Stimulated activated CD4-positive, alpha-beta T cell treated with anti-CD3 and anti-CD28 coated beads, Interleukin-1b, Interleukin-23, amount 100 ng/mL, for 4 hours (primary cell): ENCODE data around the gene BUD31.
A peak's percentile ranks its signal among the peaks of the same experiment; 100 is the strongest.
"Not testable (repeated sequence)": the region's sequence is repeated elsewhere in the genome, so short reads cannot be mapped to it uniquely, and the experiment has no call there.

Experiments
- DNase-seq, 2 donors: peaks; one replicate each; pipeline ENCODE4 v3.0.0-alpha.2; 2020; ENCODE audit warnings: low read depth in 2 of 2

BUD31 gene

DNA sequence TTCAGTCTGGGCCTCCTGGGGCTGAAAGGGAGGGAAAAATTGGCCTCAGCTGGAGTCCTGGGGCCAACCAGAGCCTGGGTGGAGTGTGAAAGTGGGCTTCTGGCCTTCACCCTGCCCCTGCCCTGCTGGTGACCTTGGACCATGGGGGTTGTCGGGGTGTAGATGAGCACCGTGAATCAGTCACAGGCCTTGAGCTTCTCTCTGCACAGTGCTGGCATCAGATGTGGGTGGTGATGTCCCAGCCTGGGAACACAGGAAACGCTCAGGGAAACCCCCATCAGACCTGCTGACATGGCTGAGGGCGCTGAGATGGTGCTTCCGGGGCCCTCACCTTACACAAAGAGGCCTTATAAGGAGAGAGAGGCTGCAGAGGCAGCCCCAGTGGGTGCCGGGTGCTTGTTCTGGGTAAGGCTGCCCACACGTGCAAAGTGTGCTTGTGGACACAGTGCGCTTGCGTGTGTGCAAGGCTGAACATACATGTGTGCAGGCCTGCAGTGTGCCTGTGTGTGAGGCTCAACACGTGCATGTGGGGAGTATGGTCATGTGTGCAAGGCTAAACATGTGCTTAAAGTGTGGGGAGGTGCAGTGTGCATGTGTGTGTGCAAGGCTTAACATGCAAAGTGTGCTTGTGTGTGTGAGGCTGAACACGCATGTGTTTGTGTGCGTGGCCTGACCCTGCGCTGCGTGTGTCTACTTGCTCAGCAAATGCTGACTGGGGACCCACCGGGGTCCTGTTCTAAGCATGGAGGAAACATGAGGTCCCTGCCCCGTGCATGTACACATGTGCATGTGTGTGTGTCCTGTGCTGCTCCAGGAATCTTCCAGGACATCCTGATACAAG is 27.7 kb upstream of the BUD31 start:
- peak; percentile 68 to 82 for DNase-seq

DNA sequence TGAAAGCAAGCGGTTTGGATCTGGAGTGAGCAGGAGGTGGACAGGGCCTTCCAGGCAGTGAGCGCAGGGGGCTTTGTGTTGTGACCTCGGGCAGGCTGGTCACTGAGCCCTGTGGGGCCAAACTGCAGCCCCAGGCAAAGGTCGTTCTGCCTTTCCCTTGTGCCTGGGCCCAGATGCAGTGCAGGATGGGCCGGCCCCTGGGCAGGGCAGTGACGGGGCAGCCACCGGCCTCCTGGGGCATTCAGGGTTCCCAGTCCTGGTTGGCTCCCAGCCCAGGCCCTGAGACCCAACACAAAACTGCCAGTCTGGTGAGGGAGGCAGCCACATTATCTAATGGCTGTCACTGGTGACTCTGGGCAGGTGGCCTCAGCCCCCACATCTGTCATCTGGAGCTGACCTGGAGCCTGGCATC is 27.1 kb upstream of the BUD31 start:
- no peak for DNase-seq

DNA sequence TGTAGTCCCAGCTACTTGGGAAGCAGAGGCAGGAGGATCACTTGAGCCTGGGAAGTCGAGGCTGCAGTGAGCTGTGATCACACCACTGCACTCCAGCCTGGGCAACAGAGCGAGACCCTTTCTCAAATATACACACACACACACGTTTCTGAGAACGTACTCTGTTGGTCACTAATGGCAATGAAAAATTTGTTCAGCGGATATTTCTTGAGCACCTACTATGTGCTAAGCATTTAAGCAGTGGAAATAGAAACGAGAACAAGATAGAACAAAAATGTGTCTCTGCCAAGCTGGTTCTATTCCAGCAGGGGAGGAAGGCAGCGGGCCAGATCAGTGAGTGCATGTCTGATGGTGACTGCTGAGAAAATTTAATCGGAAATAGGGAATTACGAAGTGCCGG is 25.6 kb upstream of the BUD31 start:
- DNase-seq, result no peak

DNA sequence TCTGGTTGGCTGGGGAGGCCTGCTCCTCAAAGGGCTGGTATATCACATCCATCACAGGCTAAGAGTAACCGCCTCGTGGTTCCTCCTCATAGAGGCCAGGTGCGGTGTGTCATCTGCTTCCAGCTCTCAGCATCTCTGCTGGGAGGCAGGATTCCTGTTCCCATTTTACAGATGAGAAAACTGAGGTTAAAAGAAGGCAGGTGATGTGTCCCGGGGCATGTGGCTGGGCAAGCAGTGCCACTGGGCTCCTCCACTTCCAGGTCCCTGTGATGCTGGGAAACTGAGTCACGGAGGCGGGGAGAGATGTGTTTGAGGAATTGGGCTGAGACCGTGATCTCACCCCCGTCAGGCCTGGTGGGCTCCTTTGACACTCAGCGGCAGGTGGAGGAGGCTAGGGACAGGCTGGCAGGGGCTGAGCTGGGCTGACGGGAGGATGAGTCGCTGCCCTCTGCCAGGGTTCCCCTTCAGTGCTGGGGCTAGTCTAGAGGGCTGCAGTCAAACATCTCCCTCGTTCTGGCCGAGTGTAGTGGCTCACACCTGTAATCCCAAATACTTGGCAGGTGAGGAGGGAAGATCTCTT is 24.9 kb upstream of the BUD31 start:
- no peak for DNase-seq

DNA sequence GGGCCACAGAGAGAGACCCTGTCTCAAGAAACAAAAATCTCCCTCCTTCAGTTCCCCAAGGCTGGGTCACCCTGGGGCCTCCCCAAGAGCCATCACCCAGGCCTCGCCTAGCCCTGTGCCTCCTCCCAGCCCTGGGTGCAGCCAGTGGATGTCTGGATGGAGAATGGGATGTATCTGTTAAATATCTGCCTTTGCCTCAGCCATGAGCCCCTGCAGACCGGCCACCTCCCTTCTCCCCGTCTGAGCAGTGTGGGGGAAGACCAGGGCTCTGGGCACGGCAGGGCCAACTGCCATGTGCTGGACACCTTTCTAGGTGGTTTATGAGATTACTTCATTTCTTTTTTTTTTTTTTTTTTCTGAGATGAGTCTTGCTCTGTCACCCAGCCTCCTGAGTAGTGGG is 24.2 kb upstream of the BUD31 start:
- no peak for DNase-seq

DNA sequence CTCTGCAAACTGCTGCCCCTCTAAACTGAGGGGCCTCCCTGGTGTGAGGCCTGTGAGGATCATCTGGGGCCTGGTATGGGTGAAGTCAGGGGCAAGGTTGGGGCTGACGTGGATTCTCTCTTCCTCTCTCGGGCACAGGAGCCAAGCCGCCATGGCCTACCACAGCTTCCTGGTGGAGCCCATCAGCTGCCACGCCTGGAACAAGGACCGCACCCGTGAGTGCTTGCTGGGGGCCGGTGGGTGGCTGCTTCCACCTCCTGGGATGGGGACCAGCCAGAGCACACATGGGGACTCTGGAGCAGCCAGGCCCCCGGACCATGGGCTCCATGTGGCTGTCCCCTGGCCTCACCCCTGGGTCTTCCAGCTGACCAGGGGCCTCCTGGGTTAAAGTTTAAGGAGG is 23.2 kb upstream of the BUD31 start:
- no peak for DNase-seq

DNA sequence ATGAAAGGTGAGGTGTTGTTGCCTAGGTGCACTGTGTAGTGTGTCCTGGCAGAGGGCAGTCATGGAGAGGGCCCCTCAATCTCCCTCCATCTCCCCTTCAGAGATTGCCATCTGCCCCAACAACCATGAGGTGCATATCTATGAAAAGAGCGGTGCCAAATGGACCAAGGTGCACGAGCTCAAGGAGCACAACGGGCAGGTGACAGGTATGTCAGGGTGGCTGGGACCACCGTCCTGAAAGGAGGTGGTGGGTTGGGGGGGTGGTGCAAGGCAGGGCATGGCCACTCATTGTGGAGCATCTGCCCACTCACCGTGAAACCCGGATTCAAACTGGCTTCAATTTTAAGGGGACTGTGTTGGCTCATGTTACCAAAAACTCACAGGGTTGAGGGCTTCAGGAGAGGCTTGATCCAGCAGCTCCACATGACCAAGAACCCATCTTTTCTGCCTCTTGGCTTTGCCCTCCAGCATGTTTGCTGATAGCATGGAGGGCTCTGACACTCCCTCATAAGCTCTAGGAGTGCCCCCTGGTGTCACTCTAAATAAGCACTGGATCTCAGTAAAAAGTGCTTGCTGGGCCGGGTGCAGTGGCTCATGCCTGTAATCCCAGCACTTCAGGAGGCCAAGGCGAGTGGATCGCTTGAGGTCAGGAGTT is 22.1 kb upstream of the BUD31 start:
- no peak for DNase-seq

DNA sequence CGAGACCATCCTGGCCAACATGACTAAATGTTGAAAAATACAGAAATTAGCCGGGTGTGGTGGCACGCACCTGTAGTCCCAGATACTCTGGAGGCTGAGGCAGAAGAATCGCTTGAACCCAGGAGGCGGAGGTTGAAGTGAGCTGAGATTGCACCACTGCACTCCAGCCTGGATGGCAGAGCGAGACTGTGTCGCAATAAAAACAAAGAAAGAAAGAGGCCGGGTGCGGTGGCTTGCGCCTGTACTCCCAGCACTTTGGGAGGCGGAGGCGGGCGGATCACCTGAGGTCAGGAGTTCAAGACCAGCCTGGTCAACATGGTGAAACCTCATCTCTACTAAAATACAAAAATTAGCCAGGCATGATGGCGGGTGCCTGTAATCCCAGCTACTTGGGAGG is 21.5 kb upstream of the BUD31 start:
- not testable (repeated sequence) for DNase-seq

DNA sequence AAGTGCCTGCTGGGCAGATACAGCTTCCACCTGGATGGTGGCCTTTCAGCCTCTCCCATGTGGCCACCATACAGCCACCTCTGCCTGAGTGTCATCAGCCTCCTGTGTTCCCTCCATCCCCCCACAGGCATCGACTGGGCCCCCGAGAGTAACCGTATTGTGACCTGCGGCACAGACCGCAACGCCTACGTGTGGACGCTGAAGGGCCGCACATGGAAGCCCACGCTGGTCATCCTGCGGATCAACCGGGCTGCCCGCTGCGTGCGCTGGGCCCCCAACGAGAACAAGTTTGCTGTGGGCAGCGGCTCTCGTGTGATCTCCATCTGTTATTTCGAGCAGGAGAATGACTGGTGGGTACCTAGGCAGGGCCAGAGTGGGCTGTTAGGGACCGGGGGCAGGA is 20.9 kb upstream of the BUD31 start:
- DNase-seq, result no peak

DNA sequence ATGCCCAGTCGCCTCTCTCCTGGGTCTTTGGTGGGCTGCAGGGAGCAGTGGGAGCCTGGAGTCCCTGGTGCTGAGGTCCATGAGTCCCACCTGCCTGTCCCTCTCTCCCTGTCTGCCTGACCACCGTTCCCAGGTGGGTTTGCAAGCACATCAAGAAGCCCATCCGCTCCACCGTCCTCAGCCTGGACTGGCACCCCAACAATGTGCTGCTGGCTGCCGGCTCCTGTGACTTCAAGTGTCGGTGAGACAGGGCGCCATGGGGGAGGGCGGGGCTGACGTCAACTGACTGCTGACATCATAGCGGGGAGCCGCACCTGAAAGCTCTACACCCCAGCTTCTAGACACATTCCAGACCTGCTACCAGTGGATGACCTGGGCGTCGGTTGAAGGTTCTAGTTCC is 19.0 kb upstream of the BUD31 start:
- DNase-seq, result no peak

DNA sequence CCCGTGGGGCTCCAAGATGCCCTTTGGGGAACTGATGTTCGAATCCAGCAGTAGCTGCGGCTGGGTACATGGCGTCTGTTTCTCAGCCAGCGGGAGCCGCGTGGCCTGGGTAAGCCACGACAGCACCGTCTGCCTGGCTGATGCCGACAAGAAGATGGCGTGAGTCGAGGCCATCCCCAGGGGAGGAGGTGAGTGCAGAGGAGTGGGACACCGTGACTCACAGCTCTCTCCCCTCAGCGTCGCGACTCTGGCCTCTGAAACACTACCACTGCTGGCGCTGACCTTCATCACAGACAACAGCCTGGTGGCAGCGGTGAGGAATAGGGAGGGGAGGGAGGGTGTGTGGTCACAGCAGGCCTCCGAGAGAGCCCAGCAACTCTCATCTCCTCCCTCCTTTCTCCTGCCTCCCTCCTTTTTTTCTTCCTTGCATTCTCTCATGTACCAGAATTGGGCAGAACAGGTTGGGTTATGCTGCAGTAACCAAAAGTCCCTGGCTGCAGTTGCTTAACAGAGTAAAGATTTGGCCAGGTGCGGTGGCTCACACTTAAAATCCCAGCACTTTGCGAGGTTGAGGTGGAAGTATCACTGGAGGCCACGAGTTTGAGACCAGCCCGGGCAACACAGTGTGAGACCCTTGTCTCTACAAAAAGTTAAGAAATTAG is 17.7 kb upstream of the BUD31 start:
- DNase-seq, result no peak

DNA sequence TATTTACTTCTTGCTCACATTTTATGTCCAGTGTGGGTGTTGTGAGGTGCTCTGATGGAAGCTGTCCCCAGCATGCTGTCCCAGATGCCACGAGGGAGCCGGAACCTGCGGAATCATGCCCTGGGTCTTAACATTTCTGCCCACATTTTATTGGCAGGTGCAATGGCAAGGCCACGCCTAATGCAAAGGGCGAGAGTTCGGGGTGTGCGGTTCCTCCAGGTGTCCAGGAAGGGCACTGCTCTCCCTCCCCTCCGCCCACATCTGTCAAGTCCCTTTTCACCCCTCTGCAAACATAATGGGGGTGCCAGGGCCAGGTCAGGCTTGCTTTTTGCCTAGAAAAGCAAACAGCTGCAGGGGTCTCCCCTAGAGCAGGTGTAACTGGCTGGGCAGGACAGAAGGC is 16.7 kb upstream of the BUD31 start:
- no peak for DNase-seq

DNA sequence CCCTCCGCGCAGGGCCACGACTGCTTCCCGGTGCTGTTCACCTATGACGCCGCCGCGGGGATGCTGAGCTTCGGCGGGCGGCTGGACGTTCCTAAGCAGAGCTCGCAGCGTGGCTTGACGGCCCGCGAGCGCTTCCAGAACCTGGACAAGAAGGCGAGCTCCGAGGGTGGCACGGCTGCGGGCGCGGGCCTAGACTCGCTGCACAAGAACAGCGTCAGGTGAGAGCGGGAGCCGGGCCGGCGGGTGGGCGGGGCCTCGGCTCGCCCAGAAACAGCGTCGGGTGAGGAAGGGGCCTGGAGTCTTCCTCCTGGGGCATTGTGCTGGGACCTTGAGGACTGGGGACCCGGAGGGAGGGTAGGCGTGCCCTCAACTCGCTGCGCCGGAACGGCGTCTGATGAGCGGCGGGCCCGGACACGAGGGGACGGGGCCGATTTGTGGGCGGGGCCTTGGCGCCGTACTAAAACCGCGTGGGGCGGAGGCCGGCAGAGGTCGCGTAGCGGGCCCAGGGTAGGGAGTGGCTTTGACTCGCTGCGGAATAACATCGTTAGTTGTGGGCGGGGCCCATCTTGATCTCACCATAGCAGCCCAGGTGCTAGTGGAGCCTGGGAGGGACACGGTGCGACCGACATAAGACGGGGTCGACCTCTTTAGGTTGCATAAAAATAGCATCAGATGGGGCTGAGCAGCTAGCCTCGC is 16.0 kb upstream of the BUD31 start:
- peak; percentile 70 to 72 for DNase-seq

DNA sequence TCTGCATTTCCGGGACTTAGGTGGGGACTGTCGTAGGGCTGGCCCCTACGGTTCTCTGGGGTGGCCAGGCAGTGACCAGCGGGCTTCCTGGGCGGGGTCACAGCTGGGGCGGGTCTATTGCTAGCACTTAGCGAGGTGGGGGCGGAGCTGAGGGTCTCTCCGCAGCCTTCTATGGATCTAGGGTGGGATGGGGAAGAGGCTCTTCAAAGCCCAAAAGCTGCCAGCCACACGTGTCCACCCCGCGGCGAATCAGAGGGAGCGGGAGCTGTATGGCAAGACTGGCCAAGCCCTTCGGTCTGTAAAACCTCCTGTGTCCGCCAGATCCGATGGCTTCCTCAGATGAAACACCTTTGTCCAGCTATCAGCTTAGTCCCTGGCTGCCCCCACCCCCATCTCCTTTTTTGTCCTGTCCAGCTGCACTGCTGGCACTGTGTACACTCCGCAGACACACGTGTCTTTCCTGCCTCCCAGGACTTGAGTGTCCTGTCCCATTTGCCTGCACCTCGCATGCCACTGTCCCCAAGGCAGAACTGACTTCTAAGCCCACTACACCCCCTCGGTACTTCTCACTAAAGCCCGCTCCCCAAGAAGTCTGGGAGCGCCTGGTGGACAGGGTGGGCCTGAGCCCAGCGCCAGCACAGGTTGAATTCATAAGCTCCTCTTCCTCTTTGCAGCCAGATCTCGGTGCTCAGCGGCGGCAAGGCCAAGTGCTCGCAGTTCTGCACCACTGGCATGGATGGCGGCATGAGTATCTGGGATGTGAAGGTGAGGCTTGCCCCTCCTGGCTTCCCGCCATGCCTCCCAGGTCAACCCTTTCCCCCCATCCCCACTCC is 15.2 kb upstream of the BUD31 start:
- no peak for DNase-seq

DNA sequence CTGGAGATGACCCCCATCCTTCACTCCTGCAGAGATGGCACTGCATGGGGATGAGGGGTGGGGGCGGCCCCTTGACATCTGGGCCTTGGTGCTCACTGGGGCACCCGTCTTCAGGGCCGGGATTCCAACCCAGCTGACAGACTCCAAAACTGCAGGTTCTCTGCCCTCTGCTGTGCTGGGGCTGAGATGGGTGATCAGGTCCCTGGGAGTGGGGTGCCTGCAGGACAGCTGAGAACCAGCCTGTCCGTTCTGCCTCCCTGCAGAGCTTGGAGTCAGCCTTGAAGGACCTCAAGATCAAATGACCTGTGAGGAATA is 14.6 kb upstream of the BUD31 start:
- no peak for DNase-seq

DNA sequence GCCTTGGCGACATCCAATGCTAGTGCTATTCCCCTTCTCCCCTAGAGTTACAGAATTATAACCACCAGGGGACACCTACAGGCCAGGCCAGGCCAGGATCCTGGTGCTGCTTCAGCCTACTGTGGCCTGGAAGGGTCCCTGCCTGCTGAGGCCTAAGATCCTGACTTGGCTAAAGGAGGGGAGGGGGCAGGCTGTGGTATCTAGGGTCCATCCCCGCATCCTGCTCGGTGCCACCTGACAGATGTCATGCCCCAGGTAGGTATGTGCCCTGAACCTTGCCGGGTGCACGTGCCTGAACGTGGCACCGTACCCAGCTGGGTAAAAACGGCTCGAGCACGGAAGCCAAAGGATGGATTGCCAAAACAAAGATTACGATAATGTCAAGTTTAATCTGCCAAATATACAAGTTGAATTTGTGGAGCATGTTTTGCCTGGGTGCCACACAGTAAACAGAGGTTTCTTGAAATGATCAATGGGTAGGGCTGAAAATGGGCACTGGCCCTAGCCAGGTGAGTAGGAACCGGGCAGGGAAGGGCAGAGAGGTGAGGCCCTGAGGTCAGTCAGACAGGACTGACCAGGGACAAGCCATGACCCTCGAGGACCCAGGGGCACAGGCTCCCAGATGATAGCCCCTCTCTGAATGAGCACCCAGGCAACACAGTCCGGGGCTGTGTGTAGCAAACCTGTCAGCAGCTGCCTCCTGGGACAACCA is 13.0 kb upstream of the BUD31 start:
- DNase-seq, result no peak

DNA sequence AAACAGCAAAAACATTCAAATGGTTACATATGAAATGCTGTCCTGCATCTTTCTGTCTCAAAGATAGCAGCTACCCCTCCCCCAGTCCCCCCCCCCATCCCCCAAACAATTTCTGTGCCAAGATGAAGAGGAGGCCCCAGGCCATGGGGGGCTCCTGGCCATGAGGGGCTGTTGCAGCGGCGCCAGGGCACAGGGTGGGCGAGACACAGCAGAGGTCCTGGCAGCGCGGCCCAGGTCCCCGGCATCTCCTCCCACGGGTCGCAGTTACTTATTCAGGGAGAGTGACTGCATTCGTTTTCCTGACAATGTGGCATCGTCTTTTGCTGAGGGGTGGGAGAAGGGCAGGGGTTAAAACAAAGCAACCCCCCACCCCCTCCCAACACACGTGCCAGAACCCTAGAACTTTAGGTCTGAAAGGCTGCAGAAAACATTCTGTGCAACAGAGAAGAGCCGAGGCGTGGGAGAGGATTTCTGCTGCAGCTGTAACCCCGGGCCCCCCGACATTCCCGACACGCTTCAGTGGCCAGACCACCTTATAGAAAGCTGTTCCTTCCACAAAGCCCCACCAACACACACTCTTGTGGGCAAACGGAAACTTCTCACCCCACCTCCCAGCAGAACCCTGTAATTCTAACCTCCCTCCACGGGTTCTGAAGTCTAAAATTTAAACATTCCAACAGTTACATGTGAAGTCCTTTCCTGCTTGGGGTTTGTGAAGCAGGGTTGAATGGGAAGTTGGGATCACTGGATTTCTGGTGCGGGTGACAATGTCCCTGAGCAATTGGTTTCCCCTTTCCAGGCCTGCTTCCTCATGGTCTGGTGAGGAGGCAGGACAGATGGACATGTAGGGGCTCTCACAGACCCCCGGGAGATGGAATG is 12.1 kb upstream of the BUD31 start:
- DNase-seq, result no peak

DNA sequence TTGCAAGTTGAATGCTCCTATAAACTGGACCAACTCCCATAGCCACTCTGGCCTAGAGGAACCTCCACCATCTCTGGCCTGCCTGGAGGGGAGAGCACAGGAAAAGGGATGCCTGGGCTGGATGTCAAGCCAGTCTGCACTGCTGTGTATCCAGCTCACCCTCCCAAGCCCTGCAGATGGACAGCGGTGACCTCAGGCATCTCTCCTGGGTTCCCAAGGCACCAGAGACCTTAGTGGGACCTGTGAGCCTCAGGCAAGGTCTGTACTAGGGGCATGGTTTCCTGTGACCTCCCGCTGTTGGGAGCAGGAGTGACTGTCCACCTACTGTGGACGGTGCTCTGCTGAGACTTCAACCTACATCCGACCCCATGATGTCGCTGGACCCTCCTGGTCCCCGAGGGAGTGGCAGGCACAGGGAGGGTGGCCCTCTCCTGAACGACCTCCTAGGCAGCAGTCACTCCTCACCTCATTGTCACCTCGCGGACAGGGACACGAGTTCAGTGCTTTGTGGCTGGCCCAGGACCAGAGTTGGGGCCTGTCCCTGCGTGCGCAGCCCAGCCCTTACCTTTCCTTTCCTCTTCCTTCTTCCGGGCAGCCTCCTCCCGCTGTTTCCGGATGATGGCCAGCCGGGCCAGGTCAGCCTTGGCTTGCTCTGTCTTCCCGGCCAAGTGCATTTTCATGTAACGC is 11.3 kb upstream of the BUD31 start:
- DNase-seq, result no peak

DNA sequence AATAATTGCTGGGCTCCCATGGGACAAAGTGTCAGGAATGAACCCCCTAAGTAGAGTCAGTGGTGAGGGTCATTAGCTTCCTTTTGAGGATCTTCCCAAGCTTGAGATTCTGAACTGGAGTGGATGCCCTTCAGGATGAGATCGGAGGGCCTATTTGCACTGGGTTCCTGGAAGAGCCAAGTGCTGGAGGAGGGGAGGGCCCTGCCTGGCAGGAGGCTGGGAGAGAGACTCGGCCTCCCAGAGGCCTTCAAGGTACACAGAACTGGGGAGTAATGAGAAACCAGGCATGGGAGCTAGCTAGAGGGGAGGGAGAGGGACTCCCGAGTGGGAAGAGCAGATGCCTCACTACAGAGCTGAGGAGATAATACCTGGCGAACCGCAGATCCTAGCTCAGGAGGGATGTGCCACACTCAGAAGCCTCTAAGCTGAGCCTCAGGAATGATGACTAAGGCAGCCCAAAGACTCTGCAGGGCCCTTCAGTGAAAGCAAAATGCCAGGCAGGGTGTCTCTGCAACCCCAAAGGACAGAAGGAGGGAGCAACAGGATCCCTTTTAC is 9.8 kb upstream of the BUD31 start:
- no peak for DNase-seq
